ENCODE results near the gene TMEM131. TPM values are rescaled to one million over a fixed set of nuclear protein-coding genes. Genes with fewer than 3 reads are reported as not detected.

The TMEM131 gene
- total and polyA plus RNA-seq, 2 of the 8 experiments (the other 6 are each of a cell fraction or from before 2014, with no cell fraction given): 9.7 to 22.9 TPM

DNA sequence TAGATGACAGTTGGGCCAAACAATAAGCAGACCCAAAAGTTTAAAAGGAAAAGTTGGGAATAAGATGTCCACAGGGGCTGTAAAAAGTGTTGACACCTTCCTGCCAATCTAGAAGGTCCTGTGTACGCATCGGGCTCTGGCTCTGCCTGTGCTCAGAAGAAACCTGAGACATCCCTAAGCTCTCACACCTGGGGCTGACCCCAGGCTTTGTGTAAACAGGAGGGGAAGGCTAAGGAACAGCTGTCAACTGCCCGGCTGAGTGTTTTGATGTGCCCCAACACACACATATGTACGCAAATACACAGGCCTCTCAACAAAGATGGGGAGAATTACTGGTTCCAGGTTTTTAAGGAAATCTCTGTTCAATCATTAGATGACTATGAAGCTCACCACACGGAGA lies 59.5 kb downstream of the TMEM131 start:
- Histone ChIP-seq H3K27ac (ENCODE audit: low read depth, low read length) (no peak overlapping the region), H2BK12ac (ENCODE audit: low read depth, low read length) (no peak overlapping the region), H3K4me3 (ENCODE audit: extremely low read depth in 1 of 4, insufficient read depth in 2 of 4, low read depth in 3 of 4, low read length in 4 of 4) (peak overlapping the region in 1 of 4 experiments; percentile 23; a peak in 1 of 8 replicates), H2BK5ac (ENCODE audit: low read depth, low read length) (no peak overlapping the region), H2BK15ac (ENCODE audit: low read length) (no peak overlapping the region), H3K23me2 (ENCODE audit: low read depth, low read length) (no peaks in the 10 kb centered on the region), H3K4ac (replicated peaks; ENCODE audit: insufficient read length, low read depth, low read length) (no peak overlapping the region), H2BK120ac (replicated peaks; ENCODE audit: low read depth, low read length) (no peak overlapping the region), H3K36me3 (ENCODE audit: control insufficient read depth in 2 of 4, insufficient read depth in 4 of 4, low read length in 3 of 4) (no peaks in the 10 kb centered on the region), H3K79me2 (ENCODE audit: control insufficient read depth in 1 of 2, insufficient read depth in 2 of 2, low read length in 2 of 2) (peaks cover 0 to 51% of the 10 kb centered on the region in 2 experiments; a peak in 2 of 4 replicates), H4K91ac (replicated peaks; ENCODE audit: insufficient read length, low read length) (no peak overlapping the region), H3K4me2 (ENCODE audit: insufficient read depth in 1 of 2, low read depth in 2 of 2, low read length in 2 of 2) (peak overlapping the region; percentile 2 to 41; a peak in 3 of 4 replicates), H2BK20ac (ENCODE audit: low read length) (no peak overlapping the region), H3K27me3 (replicated peaks in 1 of 4; ENCODE audit: control insufficient read depth in 3 of 4, extremely low read depth in 1 of 4, insufficient read depth in 3 of 4, low read length in 3 of 4) (no peaks in the 10 kb centered on the region), H2AK5ac (ENCODE audit: low read depth, low read length) (no peak overlapping the region), H3K9ac (replicated peaks in 1 of 4; ENCODE audit: extremely low read depth in 1 of 4, low read depth in 3 of 4, low read length in 3 of 4) (no peak overlapping the region), H3K4me1 (replicated peaks in 1 of 4; ENCODE audit: control insufficient read depth in 3 of 4, insufficient read depth in 4 of 4, low read length in 3 of 4) (peaks cover 0 to 5% (median 2%) of the 10 kb centered on the region in 4 experiments; a peak in 4 of 7 replicates), H3K23ac (ENCODE audit: insufficient read length) (no peak overlapping the region), H3K14ac (ENCODE audit: insufficient read length) (no peak overlapping the region), H2AFZ (ENCODE audit: low read length) (no peak overlapping the region), H3K9me3 (ENCODE audit: insufficient read depth in 2 of 2, low read depth in 1 of 2, low read length in 1 of 2) (no peaks in the 10 kb centered on the region), H4K20me1 (replicated peaks in 1 of 2; ENCODE audit: control insufficient read depth in 1 of 2, insufficient read depth in 2 of 2, low read length in 2 of 2) (peaks cover 7 to 13% of the 10 kb centered on the region in 2 experiments), H3K79me1 (ENCODE audit: low read depth, low read length) (no peaks in the 10 kb centered on the region), H3K56ac (replicated peaks; ENCODE audit: insufficient read length, low read depth, low read length) (no peak overlapping the region), H4K5ac (ENCODE audit: insufficient read length, low read depth, low read length) (no peak overlapping the region), H3K18ac (ENCODE audit: extremely low read depth, low read length) (no peak overlapping the region), H4K8ac (ENCODE audit: extremely low read depth, insufficient read depth, low read length) (no peak overlapping the region)
- 29% methylated on average over 5 of the region's 5 CpGs; no CpG with 5 or more reads in 1 of the 2 experiments for WGBS, 2 experiments (ENCODE audit: extremely low coverage in 1 of 2, insufficient coverage in 1 of 2, insufficient read length in 1 of 2, insufficient replicate concordance in 2 of 2, low coverage in 1 of 2, low lambda C conversion rate in 2 of 2, missing lambda C conversion rate in 1 of 2)
- peak; percentile 52 for FAIRE-seq
- POLR2A ChIA-PET (ENCODE audit: partially characterized antibody): no interaction called here
- CTCF ChIA-PET (ENCODE audit: partially characterized antibody): no interaction called here
- peak; percentile 17 to 55 for DNase-seq (ENCODE audit: low read depth in 1 of 2, low spot score in 2 of 2)
- peak; percentile 67 to 76; a peak in 1 of 4 replicates for TF ChIP-seq SIN3A (conservative IDR thresholded peaks at IDR 0.05 in 1 of 2, IDR thresholded peaks at IDR 0.05 in 1 of 2; ENCODE audit: low read depth in 1 of 2, low read length in 2 of 2)

Data from H1 (cell line).